HepG2 (cell line): ENCODE data around the gene SFXN5. TPM values are rescaled to one million over a fixed set of nuclear protein-coding genes. Genes with fewer than 3 reads are reported as not detected.
A peak's percentile ranks its signal among the peaks of the same experiment; 100 is the strongest.

Source experiments
- BCL6 ChIP-seq: IDR thresholded peaks from 2 replicates; pipeline ENCODE4 v1.6.1; 2016; ENCODE audit warnings: missing genetic modification reagents, missing compliant biosample characterization
- CHCHD3 ChIP-seq: sonication (generic); formaldehyde crosslinking; IDR thresholded peaks from 2 replicates; pipeline ENCODE4 v1.8.0; 2022; ENCODE audit warnings: mild to moderate bottlenecking, missing genetic modification reagents, moderate library complexity
- E2F1 ChIP-seq: sonication (generic); formaldehyde crosslinking; IDR thresholded peaks from 2 replicates; pipeline ENCODE4 v1.5.0; 2020; ENCODE audit warnings: missing genetic modification reagents
- FUBP1 ChIP-seq: sonication (generic); formaldehyde crosslinking; IDR thresholded peaks from 2 replicates; pipeline ENCODE4 v1.5.1; 2020; ENCODE audit warnings: missing genetic modification reagents, mild to moderate bottlenecking, borderline replicate concordance
- LCORL ChIP-seq, 2 experiments: fragments of 450-650 bp in 1 of 2; sonication (generic) in 1 of 2; formaldehyde crosslinking in 1 of 2; IDR thresholded peaks; 2 replicates each; pipeline versions ENCODE4 v1.5.0 to v1.6.1; 2017 to 2020; ENCODE audit warnings: antibody characterized with exemption in 1 of 2, missing genetic modification reagents in 1 of 2
- MBD4 ChIP-seq: IDR thresholded peaks from 2 replicates; pipeline ENCODE4 v1.6.1; 2012; ENCODE audit warnings: low read length, inconsistent platforms, borderline replicate concordance
- NFIC ChIP-seq: IDR thresholded peaks from 2 replicates; pipeline ENCODE4 v1.6.1; 2012; ENCODE audit warnings: mild to moderate bottlenecking, low read length, inconsistent platforms
- SALL2 ChIP-seq: sonication (generic); formaldehyde crosslinking; IDR thresholded peaks from 2 replicates; pipeline ENCODE4 v1.8.1; 2023; ENCODE audit warnings: mild to moderate bottlenecking, missing genetic modification reagents, inconsistent platforms
- SETDB1 ChIP-seq: sonication (generic); formaldehyde crosslinking; IDR thresholded peaks from 2 replicates; pipeline ENCODE4 v1.5.1; 2020; ENCODE audit warnings: missing genetic modification reagents, mild to moderate bottlenecking, borderline replicate concordance
- SPEN ChIP-seq: sonication (generic); formaldehyde crosslinking; IDR thresholded peaks from 2 replicates; pipeline ENCODE4 v1.5.1; 2020; ENCODE audit warnings: low read depth, mild to moderate bottlenecking, missing genetic modification reagents
- TEF ChIP-seq: sonication (generic); formaldehyde crosslinking; IDR thresholded peaks from 2 replicates; pipeline ENCODE4 v1.5.0; 2020; ENCODE audit warnings: missing genetic modification reagents
- TMF1 ChIP-seq: sonication (generic); formaldehyde crosslinking; IDR thresholded peaks from 2 replicates; pipeline ENCODE4 v1.8.1; 2022; ENCODE audit warnings: low read depth, missing genetic modification reagents
- ZBTB21 ChIP-seq: sonication (generic); formaldehyde crosslinking; IDR thresholded peaks from 2 replicates; pipeline ENCODE4 v1.4.0; 2020; ENCODE audit warnings: missing genetic modification reagents
- ZNF136 ChIP-seq: sonication (generic); formaldehyde crosslinking; IDR thresholded peaks from 2 replicates; pipeline ENCODE4 v1.8.1; 2022; ENCODE audit warnings: low read depth, mild to moderate bottlenecking, moderate library complexity, missing genetic modification reagents
- ZNF460 ChIP-seq: sonication (generic); formaldehyde crosslinking; IDR thresholded peaks from 2 replicates; pipeline ENCODE4 v1.5.1; 2020; ENCODE audit warnings: missing genetic modification reagents, mild to moderate bottlenecking, borderline replicate concordance
- ZNF547 ChIP-seq: sonication (generic); formaldehyde crosslinking; IDR thresholded peaks from 2 replicates; pipeline ENCODE4 v1.5.1; 2020; ENCODE audit warnings: mild to moderate bottlenecking, missing genetic modification reagents
- ZNF766 ChIP-seq: sonication (generic); formaldehyde crosslinking; IDR thresholded peaks from 2 replicates; pipeline ENCODE4 v1.5.0; 2020; ENCODE audit warnings: missing genetic modification reagents, borderline replicate concordance
- ZNF775 ChIP-seq: sonication (generic); formaldehyde crosslinking; IDR thresholded peaks from 2 replicates; pipeline ENCODE4 v1.4.0; 2020; ENCODE audit warnings: missing genetic modification reagents, mild to moderate bottlenecking, moderate library complexity, borderline replicate concordance
- ZNF800 ChIP-seq: sonication (generic); formaldehyde crosslinking; IDR thresholded peaks from 2 replicates; pipeline ENCODE4 v1.4.0; 2020; ENCODE audit warnings: missing genetic modification reagents
- polyA plus RNA-seq, 8 experiments: library from polyadenylated mRNA; depleted of rRNA in 3 of 8; stranded (reverse) in 7 of 8; unstranded in 1 of 8; fragments of >200 nt; fragmentation: Illumina TruSeq in 4 of 8; extraction: Trizol in 4 of 8; gene quantifications; 2 replicates each; pipeline versions ENCODE4 v1.2.1 to v1.2.3, GENCODE V29; 2011 to 2016; ENCODE audit warnings: low read depth in 4 of 8, missing spikeins in 1 of 8, mixed read lengths in 1 of 8; ENCODE audit not compliant: insufficient read depth in 1 of 8
- total RNA-seq, 5 experiments: library from RNA; depleted of rRNA; stranded (reverse); fragments of >200 nt; fragmentation: Illumina TruSeq; extraction: Trizol; gene quantifications; 2 replicates each; pipeline ENCODE4 v1.2.3, GENCODE V29; 2016; ENCODE audit warnings: low read depth in 1 of 5

The SFXN5 gene
- total and polyA plus RNA-seq, 2 of the 13 experiments (the other 11 are each of a cell fraction or from before 2014, with no cell fraction given), result 34.9 to 37.4 TPM

GRCh38 chr2:73031725-73032701, 39.5 kb downstream of the SFXN5 start (continued):
- TF ChIP-seq ZNF800 (CRISPR knock-in tag) (peak; percentile 79; the same call in 1 of the 2 replicates), SETDB1 (CRISPR knock-in tag) (no peak), E2F1 (CRISPR knock-in tag) (peak; percentile 28; the same call in 1 of the 2 replicates), ZBTB21 (CRISPR knock-in tag) (peak; percentile 68; the same call in 1 of the 2 replicates), TEF (CRISPR knock-in tag) (no peak), TMF1 (CRISPR knock-in tag) (peak; percentile 18; the same call in 1 of the 2 replicates), CHCHD3 (CRISPR knock-in tag) (0 out of 2 replicates have a peak, but pooled peaks have one; percentile 43), ZNF460 (no peak), ZNF775 (CRISPR knock-in tag) (0 out of 2 replicates have a peak, but pooled peaks have one; percentile 48), FUBP1 (CRISPR knock-in tag) (peak; percentile 77; the same call in 1 of the 2 replicates), SPEN (CRISPR knock-in tag) (peak; percentile 84), ZNF136 (CRISPR knock-in tag) (peak; percentile 89), NFIC (peak; percentile 90), ZNF547 (peak; percentile 70; the same call in 1 of the 2 replicates), ZNF766 (0 out of 2 replicates have a peak, but pooled peaks have one; percentile 36), SALL2 (CRISPR knock-in tag) (0 out of 2 replicates have a peak, but pooled peaks have one; percentile 41), LCORL (IDR thresholded peaks at IDR 0.05) (peak; percentile 57; the same call in 1 of the 2 replicates), LCORL (CRISPR knock-in tag; IDR thresholded peaks at IDR 0.05) (peak; percentile 98), MBD4 (no peak), BCL6 (peak; percentile 73)
